GM15510 (cell line): ENCODE data around the gene COG6.

Experiments used
- POLR2A ChIP-seq: IDR thresholded peaks from 3 replicates; pipeline ENCODE4 v1.6.1; 2011; ENCODE audit warnings: borderline replicate concordance; ENCODE audit not compliant: insufficient read length; ENCODE audit errors: extremely low read depth

COG6 gene

GRCh38 chr13:39777527-39778061 is 122.1 kb downstream of the COG6 start:
- TF ChIP-seq POLR2A: no peak

GRCh38 chr13:39779337-39780265 is 124.1 kb downstream of the COG6 start:
- no peak for TF ChIP-seq POLR2A

- TF ChIP-seq POLR2A: no peak
Observed at GRCh38 chr13:39780711-39781110, 125.2 kb downstream of the COG6 start.

GRCh38 chr13:39781381-39781780 is 125.9 kb downstream of the COG6 start:
- TF ChIP-seq POLR2A: no peak

- no peak for TF ChIP-seq POLR2A
Observed at GRCh38 chr13:39783051-39783450, 127.6 kb downstream of the COG6 start.

- TF ChIP-seq POLR2A: no peak
Observed at GRCh38 chr13:39784347-39784746, 128.9 kb downstream of the COG6 start.

- TF ChIP-seq POLR2A: no peak
Observed at GRCh38 chr13:39786091-39786490, 130.6 kb downstream of the COG6 start.

GRCh38 chr13:39787086-39787487 is 131.6 kb downstream of the COG6 start:
- TF ChIP-seq POLR2A: no peak

- TF ChIP-seq POLR2A: no peak
Observed at GRCh38 chr13:39788102-39788501, 132.6 kb downstream of the COG6 start.

GRCh38 chr13:39789451-39789850 is 134.0 kb downstream of the COG6 start:
- TF ChIP-seq POLR2A: no peak
